DMS153 treated with DMSO at 0.1 percent for 48 hours (cell line): ENCODE data around the gene TRABD2A.
A peak's percentile ranks its signal among the peaks of the same experiment; 100 is the strongest.
"Not testable (repeated sequence)": the region's sequence is repeated elsewhere in the genome, so short reads cannot be mapped to it uniquely, and the experiment has no call there.

Source experiments
- DNase-seq: peaks from one replicate; lab custom pipeline; 2025; ENCODE audit not compliant: unreplicated experiment; lab: John Stamatoyannopoulos, UW

Gene TRABD2A, protein sequence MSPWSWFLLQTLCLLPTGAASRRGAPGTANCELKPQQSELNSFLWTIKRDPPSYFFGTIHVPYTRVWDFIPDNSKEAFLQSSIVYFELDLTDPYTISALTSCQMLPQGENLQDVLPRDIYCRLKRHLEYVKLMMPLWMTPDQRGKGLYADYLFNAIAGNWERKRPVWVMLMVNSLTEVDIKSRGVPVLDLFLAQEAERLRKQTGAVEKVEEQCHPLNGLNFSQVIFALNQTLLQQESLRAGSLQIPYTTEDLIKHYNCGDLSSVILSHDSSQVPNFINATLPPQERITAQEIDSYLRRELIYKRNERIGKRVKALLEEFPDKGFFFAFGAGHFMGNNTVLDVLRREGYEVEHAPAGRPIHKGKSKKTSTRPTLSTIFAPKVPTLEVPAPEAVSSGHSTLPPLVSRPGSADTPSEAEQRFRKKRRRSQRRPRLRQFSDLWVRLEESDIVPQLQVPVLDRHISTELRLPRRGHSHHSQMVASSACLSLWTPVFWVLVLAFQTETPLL

DNA sequence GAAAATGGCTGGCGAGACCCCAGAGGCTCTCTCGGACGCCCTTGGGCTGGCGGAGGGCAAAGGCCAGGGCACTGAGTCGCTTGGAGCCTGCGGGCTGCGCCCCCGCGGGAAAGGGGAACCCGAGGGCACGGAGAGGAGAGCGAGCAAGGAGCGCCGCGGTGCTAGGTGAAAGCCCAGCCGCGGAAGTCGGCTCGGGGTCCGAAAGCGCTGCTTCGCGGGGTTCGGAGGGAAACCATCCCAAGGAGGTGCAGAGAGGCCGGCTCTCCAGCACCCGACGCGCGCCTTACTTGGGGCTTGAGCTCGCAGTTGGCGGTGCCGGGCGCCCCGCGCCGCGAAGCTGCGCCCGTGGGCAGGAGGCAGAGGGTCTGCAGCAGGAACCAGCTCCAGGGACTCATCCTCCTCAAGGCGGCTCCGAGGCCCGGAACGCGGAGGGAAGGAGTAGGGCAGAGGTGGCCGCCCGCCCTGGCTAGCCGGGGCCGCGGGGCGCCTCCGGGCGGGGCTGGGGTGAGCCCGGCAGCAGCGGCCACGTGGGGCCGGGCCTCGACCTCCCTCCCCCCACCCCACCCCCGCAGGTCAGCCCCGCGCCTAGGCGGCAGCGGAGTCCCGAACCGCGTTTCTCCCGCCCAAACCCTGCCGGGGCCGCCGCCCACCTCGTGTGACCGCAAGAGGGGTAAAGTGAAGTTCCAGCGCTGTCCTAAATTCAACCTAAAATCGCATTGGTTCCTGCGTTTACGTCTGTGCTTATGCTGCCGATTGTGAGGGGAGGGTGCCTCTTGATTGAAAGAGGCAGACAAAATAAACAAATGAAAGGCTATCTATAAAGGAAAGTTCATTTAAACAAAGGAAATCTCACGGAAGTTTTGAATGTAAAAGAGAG lies at the start of gene TRABD2A:
TRABD2A (minus strand) TSS at position 440 of the 877 bp plus-strand sequence; CDS start at position 395, 45 bp downstream.
- DNase-seq: no peak

- DNase-seq: no peak
Observed at GRCh38 chr2:84927275-84927627, 46.4 kb upstream of the TRABD2A start.

GRCh38 chr2:84925724-84926376 lies 45.0 kb upstream of the TRABD2A start:
- DNase-seq: peak; percentile 93

GRCh38 chr2:84925336-84925723 lies 44.4 kb upstream of the TRABD2A start:
- no peak for DNase-seq

- no peak for DNase-seq
Observed at GRCh38 chr2:84924173-84925106, 43.6 kb upstream of the TRABD2A start.

GRCh38 chr2:84923009-84923408 lies 42.1 kb upstream of the TRABD2A start:
- DNase-seq: no peak

DNA sequence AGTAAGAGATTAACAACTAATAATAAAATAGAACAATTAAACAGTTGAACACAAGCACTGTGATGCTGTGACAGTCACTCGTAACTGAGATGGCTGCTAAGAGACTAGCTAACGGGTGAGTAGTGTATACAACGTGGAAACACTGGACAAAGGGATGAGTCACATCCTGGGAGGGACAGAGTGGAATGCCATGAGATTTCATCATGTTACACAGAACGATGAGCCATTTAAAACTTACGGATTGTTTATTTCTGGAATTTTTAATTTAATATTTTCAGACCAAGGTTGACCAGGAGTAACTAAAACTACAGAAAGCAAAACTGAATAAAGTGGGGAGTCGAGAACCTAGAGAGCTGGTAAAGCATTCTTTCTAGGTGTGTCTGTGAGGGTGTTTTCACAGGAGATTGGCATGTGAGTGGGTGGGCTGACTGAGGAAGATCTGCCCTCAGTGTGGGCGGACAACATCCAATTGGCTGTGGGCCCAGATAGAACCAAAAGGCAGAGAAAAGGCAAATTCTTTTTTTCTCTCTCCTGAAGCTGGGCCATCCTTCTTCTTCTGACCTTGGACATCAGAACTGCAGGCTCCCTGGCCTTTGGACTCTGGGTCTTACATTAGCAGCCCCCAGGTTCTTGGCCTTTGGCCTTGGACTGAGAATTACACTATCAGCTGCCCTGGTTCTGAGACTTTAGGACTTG lies 39.1 kb upstream of the TRABD2A start:
- DNase-seq: no peak

- DNase-seq: no peak
Observed at GRCh38 chr2:84918430-84918829, 37.5 kb upstream of the TRABD2A start.

- not testable (repeated sequence) for DNase-seq
Observed at GRCh38 chr2:84917821-84918220, 36.9 kb upstream of the TRABD2A start.

GRCh38 chr2:84915675-84916074 lies 34.8 kb upstream of the TRABD2A start:
- not testable (repeated sequence) for DNase-seq

GRCh38 chr2:84914334-84914733 lies 33.5 kb upstream of the TRABD2A start:
- DNase-seq: no peak

DNA sequence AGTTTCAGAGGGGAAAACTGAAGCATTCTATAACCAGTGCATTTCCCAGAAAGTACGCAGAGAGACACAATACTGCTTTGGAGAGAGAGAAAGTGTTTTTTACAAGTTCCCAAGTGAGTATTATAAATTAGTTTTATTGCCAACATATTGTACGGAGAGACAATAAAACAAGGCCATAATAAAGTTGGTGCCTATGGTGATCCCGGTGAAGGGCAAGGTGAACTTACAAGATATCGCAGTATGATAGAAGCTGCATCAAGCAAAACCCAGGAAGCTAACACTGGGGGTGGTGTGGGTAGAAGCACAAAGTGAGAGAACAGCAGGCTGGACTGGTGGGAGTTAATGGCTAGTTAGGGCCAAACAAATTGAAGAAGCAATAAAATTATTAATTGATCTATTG lies 32.1 kb upstream of the TRABD2A start:
- DNase-seq: no peak

- DNase-seq: no peak
Observed at GRCh38 chr2:84911135-84911678, 30.3 kb upstream of the TRABD2A start.

GRCh38 chr2:84908948-84909713 lies 28.2 kb upstream of the TRABD2A start:
- DNase-seq: no peak

- DNase-seq: no peak
Observed at GRCh38 chr2:84906900-84907714, 26.2 kb upstream of the TRABD2A start.

- DNase-seq: no peak
Observed at GRCh38 chr2:84906108-84906899, 25.4 kb upstream of the TRABD2A start.
